ENCODE measurements around the gene SPACA4.
A peak's percentile ranks its signal among the peaks of the same experiment; 100 is the strongest.

Gene SPACA4

GRCh38 chr19:48609571-48610108 lies 3.1 kb downstream of the SPACA4 start:
- no peak for DNase-seq (ENCODE audit: extremely low spot score)
- no peak for TF ChIP-seq TARDBP (IDR thresholded peaks at IDR 0.05)
- TF ChIP-seq ARNT (IDR thresholded peaks at IDR 0.05), result no peak
- no peak for TF ChIP-seq ELF4 (IDR thresholded peaks at IDR 0.05)
- no peak for TF ChIP-seq FOXK2 (IDR thresholded peaks at IDR 0.05)
- TF ChIP-seq NFRKB (IDR thresholded peaks at IDR 0.05), result no peak
- no peak for TF ChIP-seq CTBP1 (IDR thresholded peaks at IDR 0.05; ENCODE audit: borderline replicate concordance)
- TF ChIP-seq ZNF384 (IDR thresholded peaks at IDR 0.05), result no peak
- no peak for TF ChIP-seq L3MBTL2 (conservative IDR thresholded peaks at IDR 0.05)
- TF ChIP-seq FOXA1 (IDR thresholded peaks at IDR 0.05), result no peak
- TF ChIP-seq SUZ12 (IDR thresholded peaks at IDR 0.05), result no peak
- no peak for TF ChIP-seq HDGF (IDR thresholded peaks at IDR 0.05; ENCODE audit: borderline replicate concordance)
- no peak for TF ChIP-seq LEF1 (IDR thresholded peaks at IDR 0.05; ENCODE audit: borderline replicate concordance)
- no peak for TF ChIP-seq BHLHE40 (IDR thresholded peaks at IDR 0.05; ENCODE audit: borderline replicate concordance)
- ChIA-PET POLR2A (interaction anchor here (4.4 kb wide), 1 partner anchor 9 kb away, joined by 53 read pairs; the partner anchor contains the start of genes RPL18 and SPHK2), CTCF (interaction anchor here (0.8 to 1.7 kb wide), 2 partner anchors 15 to 26 kb away, joined by 3 to 6 read pairs; no protein-coding TSS in a partner anchor)

- DNase-seq (ENCODE audit: extremely low spot score), result no peak
- CTCF ChIA-PET, result no interaction called here
- TF ChIP-seq CTBP1 (IDR thresholded peaks at IDR 0.05; ENCODE audit: borderline replicate concordance) (no peak), ZNF384 (IDR thresholded peaks at IDR 0.05) (no peak), SUZ12 (IDR thresholded peaks at IDR 0.05) (no peak), ARNT (IDR thresholded peaks at IDR 0.05) (no peak)
- POLR2A ChIA-PET, result no interaction called here
Observed at GRCh38 chr19:48611872-48612271, 5.3 kb downstream of the SPACA4 start.

- POLR2A ChIA-PET, result interaction anchor here (0.9 to 1.1 kb wide), 2 partner anchors 11 to 21 kb away, joined by 3 to 4 read pairs; no protein-coding TSS in a partner anchor
- CTCF ChIA-PET, result no interaction called here
- TF ChIP-seq ARNT (IDR thresholded peaks at IDR 0.05) (no peak), TARDBP (IDR thresholded peaks at IDR 0.05) (no peak), ELF4 (IDR thresholded peaks at IDR 0.05) (no peak), SUZ12 (IDR thresholded peaks at IDR 0.05) (no peak), L3MBTL2 (conservative IDR thresholded peaks at IDR 0.05) (no peak), HDGF (IDR thresholded peaks at IDR 0.05; ENCODE audit: borderline replicate concordance) (no peak)
- no peak for DNase-seq (ENCODE audit: extremely low spot score)
Observed at GRCh38 chr19:48613024-48613851, 6.7 kb downstream of the SPACA4 start.

GRCh38 chr19:48613852-48614435 lies 7.4 kb downstream of the SPACA4 start:
- POLR2A ChIA-PET, result interaction anchor here (0.9 to 1.3 kb wide), 2 partner anchors 10 to 182 kb away, joined by 3 to 4 read pairs; no protein-coding TSS in a partner anchor
- CTCF ChIA-PET, result no interaction called here
- DNase-seq (ENCODE audit: extremely low spot score), result no peak
- TF ChIP-seq PKNOX1 (IDR thresholded peaks at IDR 0.05) (no peak), ELF4 (IDR thresholded peaks at IDR 0.05) (peak; percentile 41)

- POLR2A ChIA-PET, result interaction anchor here (0.9 to 1.3 kb wide), 3 partner anchors 9 to 181 kb away, joined by 3 to 6 read pairs (median 4); no protein-coding TSS in a partner anchor
- peak; percentile 39 for DNase-seq (ENCODE audit: extremely low spot score)
- no peak for TF ChIP-seq LEF1 (IDR thresholded peaks at IDR 0.05; ENCODE audit: borderline replicate concordance)
- TF ChIP-seq BHLHE40 (IDR thresholded peaks at IDR 0.05; ENCODE audit: borderline replicate concordance), result no peak
- no peak for TF ChIP-seq FOXA1 (IDR thresholded peaks at IDR 0.05)
- no peak for TF ChIP-seq SP1 (IDR thresholded peaks at IDR 0.05)
- TF ChIP-seq ELF4 (IDR thresholded peaks at IDR 0.05), result no peak
- TF ChIP-seq TARDBP (IDR thresholded peaks at IDR 0.05), result no peak
- TF ChIP-seq ZNF384 (IDR thresholded peaks at IDR 0.05), result no peak
- no peak for TF ChIP-seq L3MBTL2 (conservative IDR thresholded peaks at IDR 0.05)
- TF ChIP-seq CTBP1 (IDR thresholded peaks at IDR 0.05; ENCODE audit: borderline replicate concordance), result no peak
- no peak for TF ChIP-seq ARNT (IDR thresholded peaks at IDR 0.05)
- TF ChIP-seq FOXK2 (IDR thresholded peaks at IDR 0.05), result no peak
- TF ChIP-seq SUZ12 (IDR thresholded peaks at IDR 0.05), result no peak
- no peak for TF ChIP-seq FOXM1 (IDR thresholded peaks at IDR 0.05; ENCODE audit: borderline replicate concordance)
- CTCF ChIA-PET, result no interaction called here
Observed at GRCh38 chr19:48614436-48615230, 8.1 kb downstream of the SPACA4 start, which contains the start of gene FAM83E. TSS of gene FAM83E (minus strand) at chr19:48615076. CDS start at chr19:48613372, 1,704 bp downstream.

- CTCF ChIA-PET, result no interaction called here
- no peak for TF ChIP-seq NFRKB (IDR thresholded peaks at IDR 0.05)
- no peak for TF ChIP-seq FOXA1 (IDR thresholded peaks at IDR 0.05)
- TF ChIP-seq SUZ12 (IDR thresholded peaks at IDR 0.05), result no peak
- no peak for TF ChIP-seq ARNT (IDR thresholded peaks at IDR 0.05)
- no peak for TF ChIP-seq BHLHE40 (IDR thresholded peaks at IDR 0.05; ENCODE audit: borderline replicate concordance)
- TF ChIP-seq ELF4 (IDR thresholded peaks at IDR 0.05), result no peak
- TF ChIP-seq ZNF384 (IDR thresholded peaks at IDR 0.05), result no peak
- no peak for TF ChIP-seq HDGF (IDR thresholded peaks at IDR 0.05; ENCODE audit: borderline replicate concordance)
- no peak for TF ChIP-seq L3MBTL2 (conservative IDR thresholded peaks at IDR 0.05)
- no peak for TF ChIP-seq TARDBP (IDR thresholded peaks at IDR 0.05)
- TF ChIP-seq CTBP1 (IDR thresholded peaks at IDR 0.05; ENCODE audit: borderline replicate concordance), result no peak
- no peak for TF ChIP-seq PKNOX1 (IDR thresholded peaks at IDR 0.05)
- TF ChIP-seq FOXK2 (IDR thresholded peaks at IDR 0.05), result no peak
- no peak for TF ChIP-seq FOXM1 (IDR thresholded peaks at IDR 0.05; ENCODE audit: borderline replicate concordance)
- TF ChIP-seq SP1 (IDR thresholded peaks at IDR 0.05), result no peak
- no peak for TF ChIP-seq LEF1 (IDR thresholded peaks at IDR 0.05; ENCODE audit: borderline replicate concordance)
- no peak for DNase-seq (ENCODE audit: extremely low spot score)
- POLR2A ChIA-PET, result interaction anchor here (0.7 to 2.0 kb wide), 6 partner anchors 9 to 181 kb away, joined by 3 to 6 read pairs (median 4); partner anchors contain the start of gene CA11
Observed at GRCh38 chr19:48615231-48616040, 8.9 kb downstream of the SPACA4 start.

Data from HEK293T (cell line).